ENCODE measurements around the gene PPP4R2. TPM values are rescaled to one million over a fixed set of nuclear protein-coding genes. Genes with fewer than 3 reads are reported as not detected.

PPP4R2 gene, protein sequence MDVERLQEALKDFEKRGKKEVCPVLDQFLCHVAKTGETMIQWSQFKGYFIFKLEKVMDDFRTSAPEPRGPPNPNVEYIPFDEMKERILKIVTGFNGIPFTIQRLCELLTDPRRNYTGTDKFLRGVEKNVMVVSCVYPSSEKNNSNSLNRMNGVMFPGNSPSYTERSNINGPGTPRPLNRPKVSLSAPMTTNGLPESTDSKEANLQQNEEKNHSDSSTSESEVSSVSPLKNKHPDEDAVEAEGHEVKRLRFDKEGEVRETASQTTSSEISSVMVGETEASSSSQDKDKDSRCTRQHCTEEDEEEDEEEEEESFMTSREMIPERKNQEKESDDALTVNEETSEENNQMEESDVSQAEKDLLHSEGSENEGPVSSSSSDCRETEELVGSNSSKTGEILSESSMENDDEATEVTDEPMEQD
- 78.7 and 86.3 TPM in 2 replicates for total RNA-seq

DNA sequence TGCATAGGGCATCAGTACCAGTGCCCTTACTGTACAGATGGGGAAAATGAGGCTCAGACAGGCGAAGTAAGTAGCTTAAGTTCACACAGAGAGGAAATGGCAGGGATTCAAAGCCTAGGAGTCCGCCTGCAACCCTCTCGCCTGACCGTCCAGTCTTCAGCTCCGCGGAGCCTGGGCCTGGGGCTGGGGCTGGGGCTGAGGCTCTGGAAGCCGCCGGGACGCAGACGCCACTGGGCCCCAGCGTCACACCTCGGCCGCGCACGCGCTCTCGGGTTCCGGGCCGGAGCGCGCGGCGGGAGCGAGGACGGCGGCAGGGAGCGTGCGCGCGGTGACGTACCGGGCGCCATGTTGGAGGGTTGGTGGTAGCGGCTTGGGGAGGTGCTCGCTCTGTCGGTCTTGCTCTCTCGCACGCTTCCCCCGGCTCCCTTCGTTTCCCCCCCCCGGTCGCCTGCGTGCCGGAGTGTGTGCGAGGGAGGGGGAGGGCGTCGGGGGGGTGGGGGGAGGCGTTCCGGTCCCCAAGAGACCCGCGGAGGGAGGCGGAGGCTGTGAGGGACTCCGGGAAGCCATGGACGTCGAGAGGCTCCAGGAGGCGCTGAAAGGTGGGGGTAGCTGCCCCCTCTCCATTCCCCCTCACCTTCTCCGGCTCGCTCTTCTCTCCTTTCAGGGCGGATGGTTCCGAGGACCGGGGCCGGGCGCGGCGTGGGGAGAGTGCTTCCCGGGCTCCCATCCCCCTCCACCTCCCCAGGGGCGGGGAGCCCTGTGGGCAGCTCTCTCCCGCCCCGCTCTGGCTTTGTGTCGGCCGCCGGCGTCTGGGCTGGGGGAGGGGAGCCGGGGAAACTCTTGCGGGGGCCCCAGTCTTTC lies at the start of gene PPP4R2:
PPP4R2 (plus strand) TSS at position 339 of the 861 bp plus-strand sequence; CDS start at position 566, 227 bp downstream.

DNA sequence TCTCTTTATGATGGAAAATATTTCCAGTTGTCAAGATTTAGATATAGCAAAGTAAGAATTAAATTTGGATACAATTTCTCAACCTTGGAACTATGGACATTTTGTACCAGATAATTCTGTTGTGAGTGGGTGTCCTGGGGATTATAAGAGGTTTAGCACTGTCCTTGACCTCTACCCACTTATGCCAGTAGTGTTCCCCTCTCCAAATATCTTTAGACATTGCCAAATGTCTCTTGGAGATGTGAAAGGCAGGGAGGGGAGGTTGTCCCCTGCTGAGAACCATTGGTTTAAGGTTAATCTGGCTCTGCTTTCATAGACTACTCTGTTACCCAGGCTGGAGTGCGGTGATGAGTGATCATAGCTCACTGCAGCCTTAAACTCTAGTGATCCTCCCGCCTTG lies 64.8 kb downstream of the PPP4R2 start, which contains the start of gene EBLN2:
EBLN2 (plus strand) TSS at position 244 of the 400 bp plus-strand sequence. CDS start 423 bp downstream, outside the sequence.

Small RNA genes within 50 kb of the gene (small RNA-seq; reads per million reads assigned to genes)
- gene RNU2-64P (0.98 reads per million, percentile 18 among the genes with 10 or more reads in this experiment), gene RNU6-557P (not detected), gene RNU7-19P (not detected)

Other genes with a start within 250 kb of the PPP4R2 start
- 27.3 and 28.9 TPM in 2 replicates for gene SHQ1, start 148.4 kb upstream of the PPP4R2 start, total RNA-seq
- 2.0 and 2.3 TPM in 2 replicates for gene GXYLT2, start 108.8 kb upstream of the PPP4R2 start, total RNA-seq
- gene EBLN2, start 64.8 kb downstream of the PPP4R2 start, total RNA-seq = 12.3 and 12.4 TPM in 2 replicates